Measurements from ENCODE around the gene NRDE2.

NRDE2 gene

DNA sequence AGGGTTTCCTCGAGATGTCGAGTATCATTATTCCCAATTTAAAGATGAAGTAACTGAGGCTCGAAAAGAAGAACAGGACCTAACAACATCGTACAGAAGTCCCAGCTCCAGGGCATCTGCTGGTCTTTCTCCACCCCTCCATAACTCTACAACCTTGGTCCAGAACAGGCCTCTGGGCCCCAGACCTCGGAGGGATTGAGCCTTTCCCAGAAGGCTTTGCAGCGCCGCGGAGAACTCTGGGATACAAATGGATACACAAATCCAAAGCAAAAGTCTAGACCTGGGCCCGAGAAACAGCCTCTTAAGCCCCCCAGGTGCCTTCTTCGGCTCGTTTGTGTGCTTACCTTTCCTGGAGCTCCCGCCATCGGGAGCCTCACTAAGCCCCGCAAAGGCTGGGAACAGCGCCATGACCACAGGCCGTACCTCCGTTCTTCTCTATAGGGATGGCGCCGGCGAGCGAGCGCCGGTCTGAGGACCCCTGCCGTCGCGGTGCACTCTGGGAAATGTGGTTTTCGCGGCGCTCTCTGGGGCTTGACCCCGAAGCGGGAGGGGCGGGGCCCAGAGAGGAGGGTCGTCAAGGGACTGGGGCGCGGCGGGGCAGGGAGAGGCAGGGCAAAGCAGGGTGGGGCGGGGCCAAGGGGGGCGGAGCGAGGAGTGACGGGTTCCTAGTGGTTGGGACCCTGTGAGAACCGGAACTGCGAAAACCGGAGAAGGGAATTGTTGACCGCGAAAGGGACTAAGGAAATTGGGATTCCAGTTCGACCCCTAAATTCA, at the start of gene NRDE2:
Gene NRDE2, minus strand, starts transcription at position 445 of the 774 bp plus-strand sequence. Its CDS starts 37 bp downstream, at position 408.
- DNase-seq (ENCODE audit: low read depth), result peak; percentile 97

GRCh38 chr14:90381011-90381786, 49.5 kb upstream of the NRDE2 start:
- no peak for DNase-seq (ENCODE audit: low read depth)

DNA sequence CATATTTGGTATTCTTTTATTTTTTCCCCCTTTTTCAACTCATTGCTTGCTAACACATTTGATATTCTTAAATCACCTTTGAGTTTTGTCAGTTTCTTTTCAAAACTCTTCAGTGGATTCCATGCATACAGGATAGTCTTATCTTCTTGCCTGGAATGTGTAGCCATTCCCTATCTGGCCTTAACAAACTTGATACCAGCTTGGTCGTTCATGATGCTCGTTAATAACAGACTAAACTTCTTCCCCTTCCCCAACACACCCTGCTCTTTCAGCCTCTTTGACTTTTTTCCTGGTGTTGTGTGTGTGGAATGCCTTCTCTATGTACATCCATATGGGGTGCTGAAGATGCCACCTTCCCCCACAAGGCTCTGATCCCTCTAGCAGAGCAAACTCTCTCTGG, 47.4 kb upstream of the NRDE2 start:
- DNase-seq (ENCODE audit: low read depth), result no peak

DNA sequence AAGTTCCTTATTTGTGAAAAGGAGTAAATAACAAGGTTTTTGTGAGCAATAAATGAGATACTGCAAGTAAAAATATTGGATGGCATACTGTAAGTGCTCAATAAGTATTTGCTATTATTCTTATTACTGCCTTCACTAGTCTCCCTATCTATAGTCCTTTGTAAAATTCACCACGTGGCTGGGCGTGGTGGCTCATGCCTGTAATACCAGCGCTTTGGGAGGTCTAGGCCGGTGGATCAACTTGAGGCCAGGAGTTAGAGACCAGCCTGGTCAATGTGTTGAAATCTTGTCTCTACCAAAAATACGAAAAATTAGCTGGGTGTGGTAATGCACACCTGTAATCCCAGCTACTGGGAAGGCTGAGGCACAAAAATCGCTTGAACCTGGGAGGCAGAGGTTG, 46.5 kb upstream of the NRDE2 start:
- DNase-seq (ENCODE audit: low read depth), result no peak

DNA sequence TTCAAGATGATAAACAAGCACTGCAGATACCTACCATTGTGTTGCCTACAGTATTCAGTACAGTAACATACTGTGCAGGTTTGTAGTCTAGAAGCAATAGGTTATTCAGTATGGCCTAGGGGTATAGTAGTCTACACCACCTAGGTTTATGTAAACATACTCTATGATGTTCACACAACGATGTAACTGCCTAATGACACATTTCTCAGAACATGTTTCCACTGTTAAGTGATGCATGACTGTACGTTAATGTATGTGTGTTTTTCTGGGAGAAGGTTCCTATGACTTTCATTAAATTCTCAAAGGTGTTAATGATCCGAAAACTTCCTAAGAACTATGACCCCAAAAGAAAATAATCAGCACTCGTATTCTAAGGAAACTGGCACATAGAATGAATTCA, 44.2 kb upstream of the NRDE2 start:
- no peak for DNase-seq (ENCODE audit: low read depth)

DNA sequence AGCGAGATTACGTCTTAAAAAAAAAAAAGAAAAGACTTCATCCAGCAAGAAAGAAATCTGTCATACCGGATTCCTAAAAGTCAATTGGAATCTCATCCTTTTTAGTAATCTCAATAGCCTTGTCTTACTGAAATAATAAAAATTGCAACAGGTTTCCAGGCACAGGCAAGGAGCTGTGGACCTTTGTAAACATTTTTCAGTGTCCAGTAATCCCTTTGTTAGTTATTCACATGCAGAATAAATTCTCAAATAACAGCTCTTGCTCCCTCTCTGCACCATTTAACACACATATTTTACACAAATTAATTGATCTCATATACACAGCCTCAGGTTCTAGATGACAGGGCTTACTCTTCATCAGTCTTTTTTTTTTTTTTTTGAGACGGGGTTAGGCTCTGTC, 43.1 kb upstream of the NRDE2 start:
- no peak for DNase-seq (ENCODE audit: low read depth)

DNA sequence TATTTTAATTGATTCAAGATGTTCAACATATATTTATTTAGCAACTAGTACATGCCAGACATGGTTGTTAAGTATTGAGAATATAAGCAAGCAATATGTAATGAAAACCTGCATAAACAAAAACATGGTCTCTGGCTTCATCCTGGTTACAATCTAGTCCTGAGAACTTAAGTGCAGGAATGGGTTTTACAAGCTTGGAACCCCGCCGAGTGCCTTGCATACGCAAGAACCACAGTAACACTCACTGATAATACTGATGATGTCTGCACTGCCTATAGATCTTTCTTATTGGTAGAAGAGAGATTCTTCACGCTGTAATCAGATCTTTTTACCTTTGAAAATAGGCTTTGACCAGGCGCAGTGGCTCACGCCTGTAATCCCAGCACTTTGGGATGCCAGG, 42.1 kb upstream of the NRDE2 start:
- no peak for DNase-seq (ENCODE audit: low read depth)

GRCh38 chr14:90368946-90369721, 37.4 kb upstream of the NRDE2 start:
- no peak for DNase-seq (ENCODE audit: low read depth)

DNA sequence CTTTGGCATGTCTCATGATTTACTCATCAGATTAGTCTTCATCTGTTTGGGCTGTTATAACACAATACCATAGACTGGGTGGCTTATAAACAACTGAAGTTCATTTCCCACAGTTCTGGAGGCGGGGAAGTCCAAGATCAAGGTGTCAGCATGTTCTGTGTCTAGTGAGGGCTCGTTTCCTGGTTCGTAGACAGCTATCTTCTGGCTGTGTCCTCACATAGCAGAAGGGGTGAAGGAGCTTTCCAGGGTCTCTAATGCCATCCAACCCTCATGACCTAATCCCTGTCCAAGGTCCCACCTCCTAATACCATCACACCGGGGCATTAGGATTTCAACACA, 30.8 kb upstream of the NRDE2 start:
- DNase-seq (ENCODE audit: low read depth), result no peak

DNA sequence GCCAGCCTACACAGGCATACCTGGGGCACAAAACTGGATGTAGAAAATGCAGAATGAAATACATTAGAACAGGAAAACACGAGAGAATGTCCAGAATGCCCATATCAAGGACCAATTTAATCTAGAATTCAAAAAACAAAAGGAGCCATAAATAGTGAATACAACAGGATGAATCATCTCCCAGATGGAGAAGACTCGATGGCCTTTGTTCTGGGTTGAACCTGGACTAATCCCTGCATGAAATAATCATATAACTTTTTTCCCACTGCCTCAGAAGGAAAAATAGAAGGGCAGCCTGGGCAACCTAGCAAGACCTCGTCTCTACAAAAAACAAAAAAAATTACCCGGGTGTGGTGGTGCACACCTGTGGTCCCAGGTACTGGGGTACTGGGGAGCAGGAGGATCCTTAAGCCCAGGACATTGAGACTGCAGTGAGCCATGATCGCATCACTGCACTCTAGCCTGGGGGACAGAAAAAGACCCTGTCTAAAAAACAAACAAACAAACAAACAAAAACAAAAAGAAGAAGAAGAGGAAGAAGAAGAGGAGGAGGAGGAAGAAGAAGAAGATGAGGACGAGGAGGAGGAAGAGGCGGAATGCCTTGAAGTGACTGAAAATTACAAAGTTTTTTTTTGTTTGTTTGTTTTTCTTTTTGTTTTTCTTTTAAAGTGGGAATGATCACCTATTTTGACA, 30.3 kb upstream of the NRDE2 start:
- no peak for DNase-seq (ENCODE audit: low read depth)

GRCh38 chr14:90358359-90358758, 26.6 kb upstream of the NRDE2 start:
- no peak for DNase-seq (ENCODE audit: low read depth)

DNA sequence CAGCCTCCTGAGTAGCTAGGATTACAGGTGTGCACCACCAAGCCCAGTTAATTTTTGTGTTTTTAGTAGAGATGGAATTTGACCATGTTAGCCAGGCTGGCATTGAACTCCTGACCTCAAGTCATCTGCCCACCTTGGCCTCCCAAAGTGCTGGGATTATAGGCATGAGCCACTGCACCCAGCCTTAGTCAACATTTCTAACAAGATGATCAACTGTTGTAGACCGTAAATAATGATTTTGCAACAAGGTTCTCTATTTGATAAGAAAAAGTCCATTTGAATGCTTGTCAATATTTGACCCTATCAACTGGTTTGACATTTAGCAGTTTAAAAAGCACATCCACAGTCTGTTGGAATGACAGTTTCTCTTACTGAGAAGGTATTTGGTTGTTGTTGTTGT, 25.2 kb upstream of the NRDE2 start:
- DNase-seq (ENCODE audit: low read depth), result no peak

DNA sequence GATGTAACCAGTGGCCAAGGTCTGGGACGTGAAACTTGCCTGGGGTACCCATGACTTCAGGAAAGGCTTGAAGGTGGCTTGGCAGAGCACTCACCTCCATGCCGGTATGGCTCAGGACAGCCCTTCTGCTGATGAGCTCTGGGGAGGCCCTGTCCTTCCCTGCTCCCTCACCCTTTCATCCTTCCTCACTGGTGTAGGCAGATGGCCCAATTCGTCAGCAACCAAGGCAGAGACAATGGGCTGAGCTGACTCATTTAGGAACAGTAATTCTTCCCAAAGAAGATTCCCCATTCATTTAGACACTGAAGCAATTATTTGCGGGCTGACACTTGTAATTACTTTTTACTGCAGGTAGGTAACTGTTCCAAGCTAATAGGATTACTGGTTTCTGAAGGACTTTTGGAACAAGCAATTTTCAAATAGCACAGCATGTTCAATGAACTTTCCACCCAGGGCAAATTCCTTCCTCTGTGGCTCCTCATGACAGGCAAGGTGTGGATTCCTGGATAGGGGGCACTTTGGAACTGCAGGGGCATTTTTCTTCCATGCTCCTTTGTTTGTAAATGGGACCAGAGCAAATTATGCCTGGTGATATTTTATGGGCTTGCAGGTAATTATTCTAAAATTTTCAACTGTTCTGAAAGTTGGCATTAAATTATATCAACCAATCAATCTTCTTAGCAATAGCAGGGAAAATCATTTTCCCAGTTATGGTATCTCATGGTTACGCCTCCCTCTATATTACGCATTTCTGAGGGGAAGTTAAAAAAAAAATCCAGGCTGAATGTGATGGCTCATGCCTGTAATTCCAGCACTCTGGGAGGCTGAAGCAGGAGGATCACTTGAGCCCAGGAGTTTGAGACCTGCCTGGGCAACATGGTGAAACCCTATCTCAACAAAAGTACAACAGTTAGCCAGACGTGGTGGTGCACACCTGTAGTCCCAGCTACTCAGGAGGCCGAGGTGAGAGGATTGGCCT, 24.1 kb upstream of the NRDE2 start:
- DNase-seq (ENCODE audit: low read depth), result no peak

- no peak for DNase-seq (ENCODE audit: low read depth)
Observed at GRCh38 chr14:90354551-90355298, 23.0 kb upstream of the NRDE2 start.

- no peak for DNase-seq (ENCODE audit: low read depth)
Observed at GRCh38 chr14:90349739-90350138, 18.0 kb upstream of the NRDE2 start.

DNA sequence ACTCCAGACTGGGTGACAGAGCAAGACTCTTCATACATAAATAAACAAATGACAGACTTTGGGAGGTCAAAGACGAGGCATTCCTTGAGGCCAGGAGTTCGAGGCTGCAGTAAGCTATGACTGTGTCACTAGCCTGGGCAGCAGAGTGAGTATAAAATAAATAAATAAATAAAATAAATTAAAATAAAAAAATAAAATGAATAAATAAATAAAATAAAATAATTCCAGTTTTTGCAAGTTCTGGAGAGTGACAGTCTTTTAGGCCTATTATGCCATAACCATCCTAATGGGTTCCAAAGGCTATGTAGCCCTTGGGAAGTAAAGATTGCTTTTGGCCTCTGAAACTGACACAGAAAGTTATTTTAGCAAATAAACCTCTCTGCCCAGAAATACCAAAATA, 16.5 kb upstream of the NRDE2 start:
- no peak for DNase-seq (ENCODE audit: low read depth)

DNA sequence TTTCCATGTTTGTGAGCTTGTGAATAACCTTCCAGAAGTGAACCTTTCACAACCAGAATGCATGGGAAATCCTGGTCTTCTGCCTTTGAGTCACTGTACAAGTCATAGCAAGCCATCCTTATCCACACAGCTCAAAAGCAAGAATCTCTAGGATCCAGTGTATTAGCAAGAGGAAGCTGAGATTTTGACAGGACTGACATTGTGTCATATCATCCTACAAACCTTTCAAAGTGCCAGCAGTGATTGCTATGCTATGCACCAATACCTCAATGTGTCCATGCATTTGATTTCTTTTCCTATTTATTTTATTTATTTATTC, 13.5 kb upstream of the NRDE2 start:
- DNase-seq (ENCODE audit: low read depth), result no peak

- DNase-seq (ENCODE audit: low read depth), result no peak
Observed at GRCh38 chr14:90344331-90345238, 12.8 kb upstream of the NRDE2 start.

DNA sequence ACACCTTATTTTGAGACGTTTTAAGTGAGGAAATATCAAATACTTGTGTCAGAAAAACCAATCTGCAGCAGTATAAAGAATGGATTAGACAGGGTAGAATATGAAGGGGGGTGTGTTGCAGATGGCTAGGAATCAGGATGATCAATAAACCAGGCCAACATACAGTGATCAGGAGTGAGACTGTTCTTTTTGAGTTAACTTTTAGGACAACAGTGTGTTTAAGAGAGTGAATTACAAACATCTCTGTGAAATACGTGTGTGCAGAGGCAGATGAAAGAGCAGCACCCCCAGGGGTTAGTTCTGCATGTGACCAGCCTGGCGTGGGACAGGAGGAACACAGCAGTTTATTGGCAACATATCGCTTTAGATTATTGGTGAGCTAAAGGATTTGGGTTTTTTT, 10.6 kb upstream of the NRDE2 start:
- no peak for DNase-seq (ENCODE audit: low read depth)
